ENCODE measurements around the gene JMJD8. TPM values are rescaled to one million over a fixed set of nuclear protein-coding genes. Genes with fewer than 3 reads are reported as not detected.

Gene JMJD8
- total RNA-seq, 1 experiment from 2014 or later = 121 TPM

- no peaks in the 10 kb centered on the region for H3K9me2 ChIP-seq (ENCODE audit: insufficient read depth)
- H3K4me2 ChIP-seq (ENCODE audit: low read length) = no peak overlapping the region
- POLR2A ChIA-PET = no interaction called here
- intact Hi-C loops (cut with micrococcal nuclease) = no loop called here
- H3K9me3 ChIP-seq (ENCODE audit: control insufficient read depth in 1 of 2, insufficient read depth in 1 of 2, low read depth in 1 of 2, low read length in 2 of 2) = no peaks in the 10 kb centered on the region
- no peak overlapping the region for H2AFZ ChIP-seq (ENCODE audit: low read depth, low read length, poor library complexity, severe bottlenecking)
- no peak overlapping the region for H3K27ac ChIP-seq (ENCODE audit: low read depth, low read length)
- no peaks in the 10 kb centered on the region for H4K20me1 ChIP-seq (ENCODE audit: insufficient read depth)
- ATAC-seq (no peak), DNase-seq (ENCODE audit: low read depth, low spot score) (no peak)
- peaks cover 0 to 9% of the 10 kb centered on the region in 2 experiments; a peak in 1 of 4 replicates for H3K4me1 ChIP-seq (ENCODE audit: control insufficient read depth in 1 of 2, insufficient read depth in 2 of 2, low read length in 2 of 2)
- RAD21 ChIA-PET (ENCODE audit: low non-redundant PET in 1 of 2, low total read pairs in 2 of 2, uncharacterized antibody in 2 of 2, unreplicated experiment in 2 of 2) = no interaction called here
- H3K79me2 ChIP-seq (ENCODE audit: insufficient read depth, low read length) = peaks cover 26% of the 10 kb centered on the region
- TF ChIP-seq YY1 (IDR thresholded peaks at IDR 0.05; ENCODE audit: extremely low read depth, insufficient replicate concordance, low read depth, low read length) = no peak
- TF ChIP-seq SRF (IDR thresholded peaks at IDR 0.05; ENCODE audit: low read depth) = no peak
- H3K9ac ChIP-seq (ENCODE audit: low read length) = no peak overlapping the region
- CTCF ChIA-PET = no interaction called here
- no peak overlapping the region for H3K4me3 ChIP-seq (replicated peaks in 1 of 2; ENCODE audit: low read depth in 1 of 2, low read length in 2 of 2)
- no peaks in the 10 kb centered on the region for H3K27me3 ChIP-seq (ENCODE audit: insufficient read depth, low read length)
- BruUV-seq (replicated peaks) = no TSS peak
- peaks cover 0 to 4% of the 10 kb centered on the region in 2 experiments; a peak in 1 of 4 replicates for H3K36me3 ChIP-seq (ENCODE audit: control insufficient read depth in 1 of 2, insufficient read depth in 2 of 2, low read length in 2 of 2)
Measured at GRCh38 chr16:672371-672770, 11.8 kb downstream of the JMJD8 start.

GRCh38 chr16:671353-672131, 12.6 kb downstream of the JMJD8 start:
- RAD21 ChIA-PET (ENCODE audit: low non-redundant PET in 1 of 2, low total read pairs in 2 of 2, uncharacterized antibody in 2 of 2, unreplicated experiment in 2 of 2) = no interaction called here
- no peaks in the 10 kb centered on the region for H3K9me2 ChIP-seq (ENCODE audit: insufficient read depth)
- H3K27me3 ChIP-seq (ENCODE audit: insufficient read depth, low read length) = no peaks in the 10 kb centered on the region
- H2AFZ ChIP-seq (ENCODE audit: low read depth, low read length, poor library complexity, severe bottlenecking) = no peak overlapping the region
- H3K9ac ChIP-seq (ENCODE audit: low read length) = no peak overlapping the region
- no peak for ATAC-seq
- no peak overlapping the region for H3K4me2 ChIP-seq (ENCODE audit: low read length)
- no peaks in the 10 kb centered on the region for H3K9me3 ChIP-seq (ENCODE audit: control insufficient read depth in 1 of 2, insufficient read depth in 1 of 2, low read depth in 1 of 2, low read length in 2 of 2)
- H3K4me1 ChIP-seq (ENCODE audit: control insufficient read depth in 1 of 2, insufficient read depth in 2 of 2, low read length in 2 of 2) = peaks cover 0 to 10% of the 10 kb centered on the region in 2 experiments; a peak in 1 of 4 replicates
- peaks cover 26% of the 10 kb centered on the region for H3K79me2 ChIP-seq (ENCODE audit: insufficient read depth, low read length)
- intact Hi-C loops (cut with micrococcal nuclease) = no loop called here
- H3K27ac ChIP-seq (ENCODE audit: low read depth, low read length) = no peak overlapping the region
- POLR2A ChIA-PET = no interaction called here
- no peaks in the 10 kb centered on the region for H4K20me1 ChIP-seq (ENCODE audit: insufficient read depth)
- BruUV-seq (replicated peaks) = no TSS peak
- H3K4me3 ChIP-seq (replicated peaks in 1 of 2; ENCODE audit: low read depth in 1 of 2, low read length in 2 of 2) = no peak overlapping the region
- CTCF ChIA-PET = no interaction called here
- peaks cover 0 to 4% of the 10 kb centered on the region in 2 experiments; a peak in 1 of 4 replicates for H3K36me3 ChIP-seq (ENCODE audit: control insufficient read depth in 1 of 2, insufficient read depth in 2 of 2, low read length in 2 of 2)
- TF ChIP-seq CBX3 (IDR thresholded peaks at IDR 0.05; ENCODE audit: low read depth) = no peak
- no peak for TF ChIP-seq ZNF274 (IDR thresholded peaks at IDR 0.05; ENCODE audit: low read depth, low read length)
- no peak for DNase-seq (ENCODE audit: low read depth, low spot score)

Measured in HCT116 (cell line).